ENCODE results near the gene WDR18.

WDR18 gene, protein sequence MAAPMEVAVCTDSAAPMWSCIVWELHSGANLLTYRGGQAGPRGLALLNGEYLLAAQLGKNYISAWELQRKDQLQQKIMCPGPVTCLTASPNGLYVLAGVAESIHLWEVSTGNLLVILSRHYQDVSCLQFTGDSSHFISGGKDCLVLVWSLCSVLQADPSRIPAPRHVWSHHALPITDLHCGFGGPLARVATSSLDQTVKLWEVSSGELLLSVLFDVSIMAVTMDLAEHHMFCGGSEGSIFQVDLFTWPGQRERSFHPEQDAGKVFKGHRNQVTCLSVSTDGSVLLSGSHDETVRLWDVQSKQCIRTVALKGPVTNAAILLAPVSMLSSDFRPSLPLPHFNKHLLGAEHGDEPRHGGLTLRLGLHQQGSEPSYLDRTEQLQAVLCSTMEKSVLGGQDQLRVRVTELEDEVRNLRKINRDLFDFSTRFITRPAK

DNA sequence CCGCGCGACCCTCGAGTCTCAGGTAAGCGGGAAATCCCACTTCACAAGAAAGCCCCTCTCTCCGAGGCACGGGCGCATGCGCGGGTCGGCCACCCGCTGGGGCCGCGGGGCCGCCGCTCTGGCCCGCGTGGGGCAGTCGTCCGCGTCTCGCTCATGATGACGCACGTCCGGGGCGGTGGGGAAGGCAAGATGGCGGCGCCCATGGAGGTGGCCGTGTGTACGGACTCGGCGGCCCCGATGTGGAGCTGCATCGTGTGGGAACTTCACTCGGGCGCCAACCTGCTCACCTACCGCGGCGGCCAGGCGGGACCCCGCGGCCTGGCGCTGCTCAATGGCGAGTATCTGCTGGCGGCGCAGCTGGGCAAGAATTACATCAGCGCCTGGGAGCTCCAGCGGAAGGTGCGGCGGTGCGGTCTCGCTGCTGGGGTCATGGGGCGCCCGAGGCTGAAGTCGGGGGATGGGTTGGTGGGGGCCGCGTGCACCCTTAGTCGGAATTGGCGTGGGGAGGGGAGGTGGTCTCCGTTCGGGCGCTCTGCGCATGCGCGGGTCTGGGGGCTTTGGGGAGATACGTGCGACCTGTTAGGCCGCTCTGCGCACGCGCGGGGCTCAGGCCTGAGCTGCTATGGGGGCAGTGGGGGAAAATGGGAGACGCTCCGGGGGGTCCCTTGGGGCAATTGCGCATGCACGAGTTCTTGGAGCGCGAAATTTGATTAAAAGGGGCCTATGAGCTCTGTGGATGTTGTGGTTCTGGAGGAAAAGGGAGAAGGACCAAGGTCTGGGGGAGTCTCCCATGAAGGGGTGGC lies at the start of gene WDR18:
WDR18 (plus strand) TSS at position 181 of the 803 bp plus-strand sequence; CDS start at position 190, 9 bp downstream.
- DNase-seq: peak; percentile 78 to 91

DNA sequence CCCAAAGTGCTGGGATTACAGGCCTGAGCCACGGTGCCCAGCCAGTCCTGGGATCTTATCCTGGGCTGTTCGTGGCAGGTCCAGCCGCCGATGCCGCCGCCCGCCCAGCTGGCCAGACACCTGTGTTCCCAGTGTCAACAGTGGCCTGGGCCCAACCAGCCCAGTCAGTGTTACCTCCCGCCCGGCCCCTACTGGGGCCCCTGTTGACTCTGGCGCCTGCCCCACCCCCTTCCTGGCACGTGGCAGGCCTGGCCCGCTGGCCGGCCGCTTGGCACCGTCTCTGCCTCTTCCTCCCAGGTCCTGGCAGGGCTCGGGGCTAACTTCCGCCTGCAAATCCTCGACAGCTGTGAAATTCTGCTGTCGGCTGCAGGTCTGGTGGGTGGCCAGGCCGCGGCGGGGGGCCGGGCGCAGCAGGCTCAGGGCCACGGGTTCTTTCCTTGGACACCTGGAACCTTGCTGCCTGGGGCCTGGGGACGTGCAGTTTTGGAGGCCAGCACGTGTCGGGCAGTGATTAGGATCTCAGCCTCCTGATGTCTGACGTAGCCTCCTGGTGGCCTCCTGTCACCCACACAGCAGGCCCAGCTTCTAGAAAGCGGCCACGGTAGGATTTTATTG lies 49.2 kb upstream of the WDR18 start:
- peak; percentile 45 to 49 for DNase-seq

DNA sequence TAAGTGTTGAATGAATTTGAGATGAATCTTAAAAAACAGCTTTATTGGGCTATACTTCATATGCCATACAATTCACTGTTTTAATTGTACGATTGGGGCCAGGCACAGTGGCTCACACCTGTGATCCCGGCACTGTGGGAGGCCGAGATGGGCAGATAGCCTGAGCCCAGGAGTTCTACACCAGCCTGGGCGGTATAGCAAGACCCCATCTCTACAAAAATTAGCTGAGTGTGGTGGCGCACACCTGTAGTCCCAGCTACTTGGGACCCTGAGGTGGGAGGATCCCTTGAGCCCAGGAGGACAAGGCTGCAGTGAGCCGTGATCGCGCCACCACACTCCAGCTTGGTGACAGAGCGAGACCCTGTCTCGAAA lies 48.0 kb upstream of the WDR18 start:
- DNase-seq: no peak

DNA sequence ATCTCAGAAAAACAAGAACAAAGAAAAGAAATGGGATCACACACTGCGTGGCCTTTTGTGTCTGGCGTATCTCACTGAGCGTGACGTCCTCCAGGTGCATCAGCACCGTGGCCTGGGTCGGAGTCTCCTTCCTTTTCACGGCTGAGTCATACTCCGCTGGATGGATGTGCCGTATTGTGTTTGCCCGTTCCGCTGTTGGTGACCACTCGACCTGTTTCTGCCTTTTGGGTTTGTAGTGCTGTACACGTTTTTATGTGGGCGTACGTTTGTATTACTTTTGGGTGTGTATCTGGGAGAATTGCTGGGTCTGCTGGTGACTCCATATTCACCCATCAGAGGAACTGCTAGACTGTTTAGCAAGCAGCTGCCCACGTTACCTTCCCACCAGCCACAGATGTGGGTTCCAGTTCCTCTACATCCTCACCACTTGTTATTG lies 46.9 kb upstream of the WDR18 start:
- peak; percentile 88 to 98 for DNase-seq

DNA sequence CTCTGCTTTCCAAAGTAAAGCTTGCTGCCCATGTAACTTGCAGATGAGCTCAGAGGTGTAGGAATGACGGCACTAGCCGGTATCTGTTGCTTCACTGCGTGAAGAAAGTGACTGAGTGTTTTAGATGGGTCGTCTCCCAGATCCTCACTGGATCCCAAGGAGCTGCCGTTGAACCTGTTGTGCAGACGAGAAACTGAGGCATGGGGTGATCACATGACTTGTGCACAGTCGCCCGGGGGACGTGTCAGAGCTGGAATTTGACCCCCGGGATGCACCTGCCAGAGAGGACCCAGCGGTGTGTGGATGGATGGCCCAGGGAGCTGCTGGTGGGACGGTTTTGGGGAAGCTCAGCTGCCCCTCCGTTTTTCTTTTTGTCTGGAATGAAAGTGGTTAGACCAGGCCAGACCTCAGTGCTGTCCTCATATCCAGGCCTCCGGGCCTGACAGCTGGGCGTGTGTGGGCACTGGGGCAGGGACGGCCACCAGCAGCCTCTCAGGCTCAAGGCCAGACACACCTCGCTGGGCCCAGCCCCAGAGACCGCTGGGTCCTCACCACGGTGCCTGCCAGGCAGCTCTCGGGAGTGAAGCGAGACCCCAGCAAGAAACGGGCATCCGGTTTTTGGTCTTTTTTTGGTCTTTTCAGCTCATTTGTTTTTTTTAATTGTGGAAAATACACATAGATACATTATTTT lies 45.8 kb upstream of the WDR18 start:
- no peak for DNase-seq

DNA sequence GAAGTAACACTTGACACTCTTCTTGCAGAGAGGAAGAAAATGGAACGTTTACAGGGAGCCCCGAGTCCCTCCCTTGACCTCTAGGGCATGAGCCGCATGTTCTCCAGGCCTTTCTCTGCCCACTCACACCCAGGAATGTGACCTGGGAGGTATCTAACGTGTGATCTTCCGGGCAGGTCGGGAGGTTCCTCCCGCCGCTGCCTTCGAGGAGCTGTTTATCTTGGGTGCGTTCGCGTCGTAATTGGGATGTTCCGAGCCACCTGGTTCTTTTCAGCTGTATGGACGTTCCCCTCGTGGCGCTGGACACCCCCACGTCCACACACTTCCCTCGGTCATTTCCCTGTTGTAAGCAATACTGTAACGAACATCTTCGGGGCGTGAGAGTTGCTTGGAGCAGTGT lies 44.7 kb upstream of the WDR18 start:
- DNase-seq: no peak

DNA sequence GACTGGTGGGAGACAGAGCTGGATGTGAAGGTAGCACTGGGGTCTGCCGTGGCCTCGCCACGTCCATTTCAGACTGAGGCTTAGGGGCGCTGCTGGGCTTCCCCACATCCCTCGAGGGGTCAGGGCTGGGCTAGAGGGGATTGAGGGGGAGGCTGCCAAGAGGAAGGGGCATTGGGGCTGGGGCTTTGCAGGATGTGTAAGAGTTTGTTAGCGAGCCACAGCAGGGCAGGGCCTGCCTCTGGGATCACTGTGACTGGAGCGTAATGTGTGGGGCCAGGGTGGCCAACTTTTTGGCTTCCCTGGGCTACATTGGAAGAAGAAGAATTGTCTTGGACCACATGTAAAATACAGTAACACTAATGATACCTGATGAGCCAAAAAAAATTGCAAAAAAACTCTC lies 44.2 kb upstream of the WDR18 start:
- no peak for DNase-seq

DNA sequence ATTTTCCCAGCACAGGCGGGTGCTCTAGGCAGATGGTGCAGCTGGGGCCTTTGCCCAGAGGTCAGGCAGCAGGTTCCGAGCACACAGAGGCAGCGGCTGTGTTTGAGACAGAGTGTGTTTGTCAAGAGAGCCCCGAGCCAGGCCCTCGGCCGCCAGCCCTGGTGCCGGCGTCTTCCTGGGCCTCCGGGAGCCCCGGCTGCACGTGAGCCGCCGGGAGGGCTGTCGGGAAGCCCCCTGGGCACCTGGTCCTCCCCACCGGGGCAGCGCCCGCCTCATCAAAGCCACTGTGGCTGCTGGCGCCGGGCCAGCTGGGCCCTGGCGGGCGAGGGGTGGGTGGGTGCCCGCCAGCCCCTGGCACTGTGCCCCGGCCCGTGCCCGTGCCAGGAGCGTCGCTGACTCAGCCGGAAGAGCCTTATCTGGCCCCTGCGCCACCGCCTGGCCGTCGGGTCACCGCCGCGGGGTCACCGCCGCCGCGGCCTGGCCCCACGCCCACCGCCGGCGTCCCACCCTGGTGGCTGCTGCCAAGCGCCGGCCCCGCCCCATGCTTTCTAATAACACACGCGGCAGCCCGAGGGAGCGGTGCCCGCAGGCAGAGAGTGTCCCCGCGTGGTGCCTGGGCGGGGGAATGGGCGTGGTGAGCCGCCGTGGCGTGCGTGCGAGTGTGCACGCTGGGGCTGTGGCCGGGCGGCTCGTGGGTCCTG lies 43.4 kb upstream of the WDR18 start:
- peak in 1 of 2 donors; percentile 25 for DNase-seq

DNA sequence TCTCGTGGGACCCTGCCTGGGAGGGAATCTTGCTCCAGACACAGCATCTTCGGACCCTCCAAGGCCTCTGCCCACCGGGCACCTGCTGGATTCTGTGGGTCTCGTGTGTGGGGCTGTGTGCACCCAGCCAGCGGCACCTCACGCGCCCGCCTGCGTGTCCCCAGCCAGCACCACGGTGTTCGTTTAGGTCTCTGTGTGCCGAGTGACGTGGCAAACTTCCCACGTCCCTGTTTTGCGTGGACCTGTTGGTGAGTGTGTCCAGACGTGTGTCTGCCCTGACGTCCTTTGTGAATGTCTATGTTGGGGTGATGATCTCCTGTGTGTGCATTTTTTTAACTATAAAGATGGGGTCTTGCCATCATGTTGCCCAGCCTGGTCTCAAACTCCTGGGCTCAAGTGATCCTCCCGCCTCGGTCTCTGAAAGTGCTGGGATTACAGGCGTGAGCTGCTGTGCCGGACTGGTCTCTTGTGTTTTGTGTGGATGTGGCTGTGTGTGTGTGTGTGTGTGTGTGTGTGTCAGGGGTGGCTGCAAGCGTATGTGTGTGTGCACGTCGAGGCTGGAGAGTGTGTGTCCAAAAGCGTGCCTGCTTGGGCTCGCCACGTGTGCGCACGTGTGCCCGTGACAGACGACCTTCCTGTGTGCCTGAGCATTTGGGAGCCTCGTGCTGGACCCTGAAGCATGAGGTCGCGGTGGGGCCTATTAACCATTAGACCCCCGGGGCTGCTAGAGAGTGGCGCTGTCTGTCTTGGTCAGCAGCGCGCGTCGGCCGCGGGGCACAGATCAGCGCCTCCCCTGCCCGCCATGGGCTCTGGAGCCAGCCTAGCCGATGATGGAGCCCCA lies 42.6 kb upstream of the WDR18 start:
- DNase-seq: no peak

DNA sequence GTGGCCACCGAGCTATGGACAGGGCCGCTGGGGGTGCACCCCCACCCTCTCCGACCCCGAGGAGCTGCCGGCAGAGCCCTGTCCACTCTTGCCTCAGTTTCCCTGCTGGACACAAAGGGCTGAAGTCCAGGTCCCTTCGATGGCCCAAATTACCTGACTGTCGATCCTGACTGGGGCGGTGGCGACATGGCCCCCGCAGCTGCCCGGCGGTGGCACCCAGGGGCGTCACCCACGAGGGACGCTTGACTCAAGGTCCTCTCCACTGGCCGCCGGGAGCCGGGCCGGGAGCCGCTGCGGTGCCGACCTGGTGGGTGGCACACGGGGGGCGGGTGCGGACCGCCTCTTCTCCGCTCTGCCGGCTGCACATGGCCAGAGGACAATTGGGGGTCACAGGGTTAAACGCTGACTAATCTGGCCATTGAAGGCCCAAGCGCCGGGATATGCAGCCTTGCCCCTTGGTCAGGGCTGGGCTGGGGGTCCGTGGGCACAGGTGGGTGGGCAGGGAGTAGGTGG lies 42.0 kb upstream of the WDR18 start:
- DNase-seq: no peak

DNA sequence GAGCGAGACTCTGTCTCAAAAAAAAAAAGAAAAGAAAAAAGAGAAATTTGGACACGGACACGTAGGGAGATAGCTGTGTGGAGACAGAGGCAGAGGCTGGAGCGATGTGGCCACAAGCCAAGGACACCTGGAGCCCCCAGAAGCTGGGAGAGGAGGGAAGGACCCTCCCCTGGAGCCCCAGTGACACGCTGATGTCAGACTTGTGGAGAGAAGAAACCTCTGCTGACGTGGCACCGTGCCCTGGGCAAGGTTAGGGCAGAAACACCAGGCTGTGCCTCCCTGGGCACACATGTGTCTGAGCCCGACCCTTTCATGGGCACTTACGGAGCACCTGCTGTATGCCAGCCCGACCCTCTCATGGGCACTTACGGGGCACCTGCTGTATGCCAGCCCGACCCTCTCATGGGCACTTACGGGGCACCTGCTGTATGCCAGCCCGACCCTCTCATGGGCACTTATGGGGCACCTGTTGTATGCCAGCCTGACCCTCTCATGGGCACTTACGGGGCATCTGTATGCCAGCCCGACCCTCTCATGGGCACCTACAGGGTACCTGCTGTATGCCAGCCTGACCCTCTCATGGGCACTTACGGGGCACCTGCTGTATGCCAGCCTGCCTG lies 40.5 kb upstream of the WDR18 start:
- no peak for DNase-seq

DNA sequence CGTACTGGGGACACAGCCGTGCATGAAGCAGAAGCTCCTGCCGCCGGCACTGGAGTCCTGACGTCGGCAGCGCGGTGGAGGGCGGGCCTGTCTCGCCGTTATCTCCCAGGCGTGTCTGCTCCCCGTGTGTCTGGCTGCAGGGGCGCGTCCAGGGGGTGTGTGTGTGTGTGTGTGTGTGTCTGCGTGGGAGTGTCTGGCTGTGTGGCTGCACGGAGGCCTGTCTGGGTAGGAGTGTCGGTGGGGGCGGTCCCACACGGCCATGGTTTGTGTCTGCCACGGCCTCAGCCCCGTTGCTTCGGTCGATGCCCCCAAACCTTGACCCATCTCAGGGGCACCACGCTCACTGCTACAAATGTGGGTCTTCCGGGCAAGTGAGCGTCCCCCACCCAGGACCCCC lies 40.0 kb upstream of the WDR18 start:
- DNase-seq: no peak

DNA sequence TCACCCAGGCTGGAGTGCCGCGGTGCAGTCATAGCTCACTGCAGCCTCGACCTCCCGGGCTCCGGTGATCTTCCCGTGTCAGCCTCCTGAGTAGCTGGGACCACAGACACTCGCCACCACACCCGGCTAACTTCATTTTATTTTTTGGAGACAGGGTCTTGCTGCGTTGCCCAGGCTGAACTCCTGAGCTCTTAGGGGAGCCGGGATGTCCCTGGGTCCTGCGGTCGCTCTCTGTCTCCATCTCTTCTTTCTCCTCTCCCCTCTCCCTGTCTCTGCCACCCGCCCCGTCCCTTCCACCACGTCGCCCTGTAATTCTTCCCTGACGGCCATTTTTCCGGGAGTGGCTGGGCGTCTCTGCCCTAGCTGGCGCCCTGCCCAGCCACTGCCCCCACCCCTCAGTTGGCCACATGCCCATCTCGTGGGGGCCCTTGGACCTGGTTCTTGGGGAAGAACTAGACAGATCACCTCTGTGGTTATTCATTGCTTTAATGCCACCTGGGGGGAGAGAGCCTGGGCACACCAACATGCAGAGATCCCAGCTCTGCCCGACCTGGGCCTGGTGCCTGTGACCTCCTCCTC lies 39.4 kb upstream of the WDR18 start:
- no peak for DNase-seq

DNA sequence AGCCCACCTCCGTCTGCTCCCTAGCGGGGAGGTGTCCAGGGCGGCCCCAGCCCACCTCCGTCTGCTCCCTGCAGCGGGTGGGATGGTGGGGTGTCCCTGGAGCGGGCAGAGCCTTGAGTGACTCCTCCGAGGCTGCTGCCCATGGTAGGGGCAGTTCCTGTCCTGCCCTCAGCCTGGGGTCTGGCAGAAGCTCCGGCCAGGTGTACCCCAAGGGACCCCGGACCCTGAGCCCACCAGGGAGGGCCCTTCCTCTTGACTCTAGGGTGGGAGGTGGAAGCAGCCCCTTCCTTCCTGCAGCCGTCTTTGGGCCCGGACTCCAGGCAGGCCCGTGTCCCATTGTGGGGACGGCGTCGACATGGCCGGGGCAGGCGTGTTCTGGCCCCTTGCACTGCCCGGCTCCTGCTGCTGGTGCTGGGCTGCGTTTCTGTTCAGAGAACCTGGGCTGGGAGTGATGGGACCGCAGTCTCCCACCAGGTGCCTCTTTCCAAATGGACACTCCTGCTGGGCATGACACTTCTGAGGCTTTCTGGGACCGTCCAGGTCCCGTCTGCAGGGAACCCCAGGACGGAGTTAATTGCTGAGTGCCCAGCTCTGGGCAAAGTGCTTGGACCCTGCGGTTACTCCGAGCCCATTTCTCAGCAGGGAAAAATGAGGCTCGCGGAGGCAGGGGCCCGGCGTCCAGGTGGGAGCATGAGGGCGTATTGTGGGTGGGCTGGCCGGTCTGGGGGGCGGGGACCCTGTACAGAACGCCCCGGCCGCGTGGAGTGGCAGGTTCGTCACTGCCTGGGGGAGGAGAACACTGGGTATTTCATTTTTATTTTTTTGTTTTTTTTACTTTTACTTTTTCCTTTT lies 38.5 kb upstream of the WDR18 start:
- no peak for DNase-seq

DNA sequence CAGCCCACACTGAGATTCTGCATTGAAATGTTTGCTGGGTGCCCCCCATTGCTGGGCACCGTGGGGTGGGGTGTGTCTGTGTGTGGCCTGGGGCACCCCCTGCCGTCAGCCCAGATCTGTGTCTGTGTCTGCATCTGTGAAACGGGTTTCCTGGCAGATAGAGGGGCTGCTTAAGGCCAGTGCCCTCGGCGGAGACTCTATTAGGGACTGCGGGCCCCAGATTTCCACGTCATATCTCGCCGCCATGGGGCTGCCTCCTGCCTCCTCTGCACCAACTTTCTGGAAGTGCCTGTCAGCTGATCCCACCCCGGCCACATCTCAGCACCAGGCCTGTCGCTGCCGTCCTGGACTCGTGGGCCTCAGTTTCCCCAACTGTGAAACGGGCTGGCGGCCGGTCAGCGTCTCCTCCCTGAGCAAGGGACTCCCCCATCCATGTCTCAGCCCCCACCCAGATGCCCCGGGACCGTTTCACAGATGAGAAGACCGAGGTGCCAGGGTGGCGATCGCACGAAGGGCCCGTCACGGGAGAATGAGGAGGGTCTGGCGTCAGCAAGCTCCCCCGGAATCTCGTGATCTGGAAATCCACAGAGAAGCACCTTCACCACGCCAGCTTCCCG lies 36.9 kb upstream of the WDR18 start:
- no peak for DNase-seq

DNA sequence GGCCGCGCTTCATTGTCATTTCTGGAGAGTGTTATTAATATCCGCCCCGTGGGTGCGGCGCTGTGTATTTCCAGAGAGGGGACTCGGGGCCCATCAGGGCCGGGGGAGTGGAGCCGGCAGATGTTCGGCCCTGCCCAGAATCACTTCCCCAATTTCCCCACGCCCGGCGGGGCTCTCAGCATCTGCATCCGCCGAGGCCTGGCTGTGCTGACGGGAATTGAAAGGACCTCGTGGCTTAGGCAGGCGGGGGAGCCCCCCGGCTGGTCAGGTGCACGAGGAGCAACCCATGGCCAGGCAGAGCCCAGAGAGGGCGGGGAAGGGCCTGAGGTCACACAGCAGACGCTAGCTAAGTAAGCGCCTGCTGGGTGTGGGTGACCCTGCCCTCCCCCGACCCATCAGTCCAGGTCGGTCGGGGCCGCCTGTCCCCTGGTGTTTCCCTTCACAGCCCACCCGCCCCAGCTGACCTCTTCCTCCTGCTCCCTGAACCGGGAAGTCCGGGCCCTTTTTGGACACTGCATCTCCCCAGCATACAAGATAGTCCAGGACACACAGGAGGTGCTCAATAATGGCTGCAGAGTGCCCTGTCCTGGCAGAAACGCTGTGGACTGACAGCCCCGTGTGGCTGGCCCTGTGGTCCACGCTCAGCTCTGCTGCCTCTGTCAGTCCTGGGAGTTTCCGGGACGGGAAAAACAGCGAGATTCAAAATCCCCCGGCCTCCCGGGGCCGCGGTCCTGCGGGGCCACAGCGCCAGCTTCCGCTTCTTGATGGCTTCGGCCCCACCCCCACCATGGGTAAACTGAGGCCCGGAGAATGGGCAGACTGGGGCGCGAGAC lies 36.2 kb upstream of the WDR18 start:
- DNase-seq: peak; percentile 88 to 99

DNA sequence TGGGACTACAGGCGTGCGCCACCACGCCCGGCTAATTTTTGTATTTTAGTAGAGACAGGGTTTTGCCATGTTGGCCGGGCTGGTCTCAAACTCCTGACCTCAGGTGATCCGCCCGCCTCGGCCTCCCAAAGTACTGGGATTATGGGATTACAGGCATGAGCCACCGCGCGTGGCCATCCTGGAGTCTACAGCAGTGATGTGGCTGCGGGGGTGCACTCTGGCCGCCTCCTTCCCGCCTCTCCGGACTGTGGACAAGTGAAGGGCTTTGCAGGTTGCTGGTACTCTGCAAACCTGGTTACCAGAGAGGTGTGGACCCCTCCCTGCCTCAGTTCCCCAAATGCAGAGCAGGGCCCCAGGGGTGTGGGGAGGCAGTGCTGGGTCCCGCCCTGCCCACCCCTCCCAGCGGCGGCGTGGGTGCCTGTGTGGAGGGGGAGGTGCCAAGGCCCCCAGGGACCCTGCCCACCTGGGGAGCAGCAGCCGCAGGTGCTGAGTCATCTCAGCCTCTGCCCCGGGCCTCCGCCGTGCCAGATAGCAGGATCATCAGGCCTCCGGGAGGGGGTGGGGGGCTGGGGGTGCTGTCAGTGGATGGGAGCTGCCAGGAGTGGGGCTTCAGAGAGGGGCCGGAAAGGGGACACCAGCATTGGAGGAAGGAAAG lies 35.2 kb upstream of the WDR18 start:
- DNase-seq: no peak

All from inflammatory macrophage treated with lipopolysaccharide for 1 hour (primary cell).